ENCODE results near the gene MYO19. TPM values are rescaled to one million over a fixed set of nuclear protein-coding genes. Genes with fewer than 3 reads are reported as not detected.
A peak's percentile ranks its signal among the peaks of the same experiment; 100 is the strongest.

MYO19 gene
- total RNA-seq, 4 donors from 2014 or later = 33.3 to 120 (median 69.8) TPM

DNA sequence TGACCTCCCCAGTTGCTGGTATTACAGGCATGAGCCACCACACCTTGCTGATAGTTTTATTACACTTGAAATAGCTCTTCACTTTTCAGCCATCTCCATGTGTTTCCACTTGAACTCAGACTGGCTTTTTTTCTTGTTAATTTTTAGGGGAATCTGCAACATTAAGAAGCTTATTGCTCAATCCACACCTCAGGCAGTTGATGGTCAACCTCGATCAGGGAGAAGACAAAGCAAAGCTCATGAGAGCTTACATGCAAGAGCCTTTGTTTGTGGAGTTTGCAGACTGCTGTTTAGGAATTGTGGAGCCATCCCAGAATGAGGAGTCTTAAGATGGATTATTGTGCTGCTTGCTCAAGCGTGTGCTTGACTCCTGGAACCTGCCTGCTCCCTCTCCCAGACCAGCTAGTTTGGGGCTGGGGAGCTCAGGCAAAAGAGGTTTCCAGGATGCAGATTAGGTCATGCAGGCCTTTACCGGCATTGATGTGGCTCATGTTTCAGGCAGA is 39.5 kb downstream of the MYO19 start:
- Histone ChIP-seq H3K36me3 (peaks cover 0 to 91% (median 23%) of the 10 kb centered on the region in 3 donors), H3K4me1 (peaks cover 0 to 23% (median 0%) of the 10 kb centered on the region in 4 donors), H3K27me3 (no peaks in the 10 kb centered on the region), H3K4me3 (no peak overlapping the region), H3K27ac (no peak overlapping the region), H3K9me3 (peaks cover 0 to 3% (median 0%) of the 10 kb centered on the region in 4 donors)
- 58 to 64% methylated on average over 3 of the region's 3 CpGs for WGBS, 2 donors
- TF ChIP-seq EP300 (IDR thresholded peaks at IDR 0.05) = no peak
- TF ChIP-seq, protein P1, sequence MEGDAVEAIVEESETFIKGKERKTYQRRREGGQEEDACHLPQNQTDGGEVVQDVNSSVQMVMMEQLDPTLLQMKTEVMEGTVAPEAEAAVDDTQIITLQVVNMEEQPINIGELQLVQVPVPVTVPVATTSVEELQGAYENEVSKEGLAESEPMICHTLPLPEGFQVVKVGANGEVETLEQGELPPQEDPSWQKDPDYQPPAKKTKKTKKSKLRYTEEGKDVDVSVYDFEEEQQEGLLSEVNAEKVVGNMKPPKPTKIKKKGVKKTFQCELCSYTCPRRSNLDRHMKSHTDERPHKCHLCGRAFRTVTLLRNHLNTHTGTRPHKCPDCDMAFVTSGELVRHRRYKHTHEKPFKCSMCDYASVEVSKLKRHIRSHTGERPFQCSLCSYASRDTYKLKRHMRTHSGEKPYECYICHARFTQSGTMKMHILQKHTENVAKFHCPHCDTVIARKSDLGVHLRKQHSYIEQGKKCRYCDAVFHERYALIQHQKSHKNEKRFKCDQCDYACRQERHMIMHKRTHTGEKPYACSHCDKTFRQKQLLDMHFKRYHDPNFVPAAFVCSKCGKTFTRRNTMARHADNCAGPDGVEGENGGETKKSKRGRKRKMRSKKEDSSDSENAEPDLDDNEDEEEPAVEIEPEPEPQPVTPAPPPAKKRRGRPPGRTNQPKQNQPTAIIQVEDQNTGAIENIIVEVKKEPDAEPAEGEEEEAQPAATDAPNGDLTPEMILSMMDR (IDR thresholded peaks at IDR 0.05) = no peak
- no peak for TF ChIP-seq POLR2A (IDR thresholded peaks at IDR 0.05)
- no peak for DNase-seq (ENCODE audit: low spot score in 2 of 2)

DNA sequence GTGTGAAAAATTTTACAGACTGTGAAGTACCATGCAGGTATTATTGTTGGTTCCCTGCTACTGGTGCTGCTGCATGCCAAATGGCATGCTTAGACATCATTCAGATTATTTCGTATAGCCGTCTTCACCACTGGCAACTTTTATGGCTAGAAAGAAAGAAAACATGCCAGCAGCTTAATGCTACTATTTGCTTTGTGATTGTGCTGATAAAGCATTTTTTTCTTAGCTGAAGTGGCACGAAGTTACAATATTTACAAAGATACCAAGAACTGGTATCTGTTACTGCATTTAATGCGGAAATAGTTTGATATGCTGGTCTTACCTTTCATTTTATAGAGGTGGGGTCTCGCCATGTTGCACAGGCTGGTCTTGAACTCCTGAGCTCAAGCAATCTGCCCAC is 40.0 kb downstream of the MYO19 start:
- no peak for TF ChIP-seq EP300 (IDR thresholded peaks at IDR 0.05)
- TF ChIP-seq, protein P1 (IDR thresholded peaks at IDR 0.05) = no peak
- no peak for TF ChIP-seq POLR2A (IDR thresholded peaks at IDR 0.05)
- 82 to 83% methylated on average over 5 of the region's 5 CpGs for WGBS, 2 donors
- H3K36me3 ChIP-seq = peaks cover 0 to 96% (median 23%) of the 10 kb centered on the region in 3 donors
- H3K4me3 ChIP-seq = no peak overlapping the region
- H3K9me3 ChIP-seq = peaks cover 0 to 5% (median 0%) of the 10 kb centered on the region in 4 donors
- peaks cover 0 to 23% (median 0%) of the 10 kb centered on the region in 4 donors for H3K4me1 ChIP-seq
- H3K27me3 ChIP-seq = no peaks in the 10 kb centered on the region
- no peak for DNase-seq (ENCODE audit: low spot score in 2 of 2)
- no peak overlapping the region for H3K27ac ChIP-seq

DNA sequence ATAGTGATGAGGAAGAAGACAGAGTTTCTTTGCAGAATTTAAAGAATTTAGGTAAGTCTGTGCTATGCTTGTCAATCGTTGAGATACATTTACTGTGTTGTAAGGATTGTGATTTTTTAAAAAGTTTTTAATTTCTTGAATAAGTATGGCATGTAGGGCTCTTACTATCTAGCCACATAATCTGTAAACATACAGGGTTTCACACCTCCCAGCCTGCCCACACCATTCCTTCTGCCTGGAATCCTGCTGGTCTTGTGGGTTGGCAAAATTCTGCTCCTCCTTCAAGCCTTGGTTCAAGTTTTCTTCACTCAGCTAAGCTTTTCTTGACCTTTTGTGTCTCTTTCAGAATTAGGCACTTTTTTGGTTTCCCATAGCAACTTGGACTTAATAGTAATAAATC is 40.7 kb downstream of the MYO19 start:
- DNase-seq (ENCODE audit: low spot score in 2 of 2) = no peak
- peaks cover 0 to 5% (median 0%) of the 10 kb centered on the region in 4 donors for H3K9me3 ChIP-seq
- TF ChIP-seq EP300 (IDR thresholded peaks at IDR 0.05) = no peak
- TF ChIP-seq POLR2A (IDR thresholded peaks at IDR 0.05) = no peak
- TF ChIP-seq, protein P1 (IDR thresholded peaks at IDR 0.05) = no peak
- 77 to 79% methylated on average over 1 of the region's 1 CpG for WGBS, 2 donors
- H3K4me1 ChIP-seq = peaks cover 0 to 21% (median 0%) of the 10 kb centered on the region in 4 donors
- no peak overlapping the region for H3K4me3 ChIP-seq
- no peak overlapping the region for H3K27ac ChIP-seq
- H3K36me3 ChIP-seq = peaks cover 0 to 100% (median 23%) of the 10 kb centered on the region in 3 donors
- H3K27me3 ChIP-seq = no peaks in the 10 kb centered on the region

DNA sequence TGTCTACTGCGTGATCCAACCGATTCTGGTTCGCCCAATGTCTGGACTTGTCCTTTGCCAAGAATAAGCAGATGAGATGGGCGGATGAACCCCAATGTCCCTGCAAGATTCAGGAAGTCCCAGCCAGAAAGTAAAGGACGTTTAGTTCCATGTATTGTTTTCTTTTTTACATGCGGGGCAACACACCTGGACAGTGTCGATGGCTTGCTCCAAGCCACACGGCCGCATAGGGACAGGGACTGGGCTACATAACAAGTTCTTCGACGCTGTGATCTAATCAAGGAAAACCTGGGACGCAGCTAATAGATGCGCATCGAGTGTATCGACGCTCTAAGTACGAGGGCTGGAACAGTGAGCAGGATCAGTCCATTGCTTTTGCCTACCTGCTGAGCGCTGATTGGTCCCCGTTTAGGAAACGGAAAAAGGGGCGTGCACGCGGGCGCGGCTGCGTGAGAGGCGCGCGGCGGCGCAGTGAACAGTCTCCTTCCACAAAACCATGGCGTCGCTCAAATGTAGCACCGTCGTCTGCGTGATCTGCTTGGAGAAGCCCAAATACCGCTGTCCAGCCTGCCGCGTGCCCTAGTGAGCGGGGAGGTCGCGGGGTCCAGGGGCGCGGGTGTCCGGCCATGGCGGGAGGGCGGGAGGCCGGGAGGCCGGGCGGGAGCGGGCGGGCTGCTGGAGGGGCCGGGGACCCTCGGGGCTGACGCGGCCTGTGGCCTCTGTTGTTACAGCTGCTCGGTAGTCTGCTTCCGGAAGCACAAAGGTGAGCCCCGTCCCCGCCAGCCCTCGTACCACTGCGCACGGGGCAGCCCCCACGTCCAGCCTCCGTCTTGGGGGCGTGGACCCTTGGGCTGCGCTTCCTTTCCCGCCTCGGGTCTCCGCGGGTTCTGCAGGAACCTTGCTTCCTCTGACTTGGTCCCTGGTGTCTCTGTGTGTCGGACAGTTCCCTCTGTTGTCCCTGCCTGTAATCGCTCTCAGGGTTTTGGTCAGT is 48.2 kb downstream of the MYO19 start, which contains the start of gene ZNHIT3:
Gene ZNHIT3, plus strand, starts transcription at position 478 of the 991 bp plus-strand sequence. Its CDS starts 19 bp downstream, at position 497.
- peak within 1 kb of the TSS; percentile 78 to 93 (median 92) for H3K27ac ChIP-seq
- peak; percentile 28 to 63 for TF ChIP-seq POLR2A (IDR thresholded peaks at IDR 0.05)
- TF ChIP-seq, protein P1 (IDR thresholded peaks at IDR 0.05) = no peak
- TF ChIP-seq EP300 (IDR thresholded peaks at IDR 0.05) = peak in 1 of 2 donors; percentile 93
- H3K4me3 ChIP-seq = peak within 1 kb of the TSS; percentile 82 to 97 (median 91)
- peaks cover 0 to 53% (median 22%) of the 10 kb centered on the region in 4 donors for H3K4me1 ChIP-seq
- H3K36me3 ChIP-seq = peaks cover 0 to 29% (median 0%) of the 10 kb centered on the region in 3 donors
- WGBS, 2 donors = 0 to 1% methylated on average over 23 to 46 of the region's 73 CpGs
- DNase-seq (ENCODE audit: low spot score in 2 of 2) = peak; percentile 86 to 91
- H3K27me3 ChIP-seq = peaks cover 0 to under 1% of the 10 kb centered on the region in 2 donors
- H3K9me3 ChIP-seq = peaks cover 0 to 5% (median 0%) of the 10 kb centered on the region in 4 donors

Data from tibial nerve (tissue), 4 donors.